ENCODE measurements around the gene CHRM1.

Gene CHRM1

DNA sequence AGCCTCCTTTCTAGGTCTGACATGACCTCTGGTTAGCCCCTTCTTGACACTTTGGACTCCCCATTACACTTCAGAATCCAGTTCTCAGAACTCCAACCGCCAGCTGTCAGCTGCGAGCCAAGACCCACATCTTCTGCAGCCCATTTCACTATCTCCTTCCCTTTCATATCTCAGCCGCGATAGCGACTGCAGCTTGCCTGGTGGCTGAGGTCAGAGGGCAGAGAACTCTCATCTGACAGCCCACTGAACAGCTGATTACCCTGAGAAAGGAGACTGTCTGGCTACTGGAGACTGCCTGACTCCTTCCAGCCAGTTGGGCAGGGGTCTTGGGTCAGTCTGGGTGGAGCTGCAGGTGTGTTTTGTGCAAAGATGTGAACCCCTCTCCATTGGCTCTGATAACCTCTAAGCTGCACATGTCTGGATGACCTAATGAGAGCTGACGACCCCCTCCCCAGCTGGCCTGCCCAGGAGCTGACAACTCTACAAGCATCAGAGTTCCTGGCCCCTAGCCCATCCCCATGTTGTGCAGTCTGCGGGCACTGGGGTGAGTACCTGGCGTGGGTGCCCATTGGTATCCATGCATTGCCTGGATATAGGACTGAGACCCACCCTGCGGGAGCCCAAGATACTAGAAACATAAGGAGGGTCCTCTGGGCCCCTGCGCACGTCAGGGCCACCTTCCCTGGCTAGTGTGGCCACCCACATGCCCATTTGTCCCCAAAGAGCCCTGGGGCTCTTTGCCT lies 1.1 kb downstream of the CHRM1 start:
- no peaks in the 10 kb centered on the region for H3K9me3 Mint-ChIP-seq
- peaks cover 7% of the 10 kb centered on the region for H3K4me1 Mint-ChIP-seq (ENCODE audit: low read depth)
- no peaks in the 10 kb centered on the region for H3K36me3 Mint-ChIP-seq (ENCODE audit: low read depth)
- H3K27ac Mint-ChIP-seq = no peak overlapping the region
- peaks cover 67% of the 10 kb centered on the region for H3K27me3 Mint-ChIP-seq
- no peak overlapping the region for H3K4me3 Mint-ChIP-seq
- intact Hi-C loops (cut with micrococcal nuclease) = no loop called here

DNA sequence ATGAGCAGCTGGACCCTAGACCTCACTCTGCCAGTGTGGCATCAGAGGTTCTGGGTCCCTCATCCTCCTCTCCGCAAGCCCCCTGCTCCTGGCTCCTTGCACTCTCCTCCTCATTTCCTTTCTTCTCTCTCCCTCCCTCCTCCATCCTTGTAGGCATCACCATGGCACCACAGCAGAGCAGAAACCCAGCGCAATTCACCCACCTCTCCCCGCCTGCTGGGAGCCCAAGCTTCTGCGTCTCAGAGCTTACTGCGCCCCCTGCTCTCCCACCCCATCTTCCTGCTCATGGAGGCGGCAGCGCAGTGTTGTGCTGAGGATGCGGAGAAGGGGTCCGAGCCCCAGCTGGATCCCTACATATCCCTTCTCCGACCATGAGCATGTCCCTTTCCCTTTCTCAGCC lies 1.7 kb downstream of the CHRM1 start:
- H3K4me3 Mint-ChIP-seq = no peak overlapping the region
- intact Hi-C loops (cut with micrococcal nuclease) = no loop called here
- H3K36me3 Mint-ChIP-seq (ENCODE audit: low read depth) = no peaks in the 10 kb centered on the region
- no peaks in the 10 kb centered on the region for H3K9me3 Mint-ChIP-seq
- H3K4me1 Mint-ChIP-seq (ENCODE audit: low read depth) = peaks cover 7% of the 10 kb centered on the region
- H3K27ac Mint-ChIP-seq = no peak overlapping the region
- peaks cover 62% of the 10 kb centered on the region for H3K27me3 Mint-ChIP-seq

DNA sequence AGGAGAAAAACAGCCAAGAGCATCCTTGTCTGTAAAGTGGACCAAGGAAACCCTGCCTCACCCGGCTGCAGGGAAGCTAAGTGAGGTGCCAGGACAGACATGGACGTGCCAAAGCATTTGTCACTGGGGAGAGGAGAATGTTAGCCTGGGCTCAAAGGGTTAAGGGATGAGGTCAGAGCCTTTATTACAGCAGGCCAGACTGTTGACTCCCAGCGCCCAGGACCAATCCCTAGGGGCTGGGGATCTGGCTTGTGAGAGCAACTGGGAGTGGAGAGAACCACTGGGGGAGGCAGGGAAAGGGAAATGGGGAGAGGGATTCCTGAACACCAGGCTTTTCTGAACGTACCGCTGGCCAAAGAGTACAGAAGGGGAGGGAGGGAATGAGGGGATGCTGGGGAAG lies 2.6 kb downstream of the CHRM1 start:
- H3K4me3 Mint-ChIP-seq = no peak overlapping the region
- H3K27me3 Mint-ChIP-seq = peaks cover 54% of the 10 kb centered on the region
- no peak overlapping the region for H3K27ac Mint-ChIP-seq
- H3K36me3 Mint-ChIP-seq (ENCODE audit: low read depth) = no peaks in the 10 kb centered on the region
- peaks cover 2% of the 10 kb centered on the region for H3K4me1 Mint-ChIP-seq (ENCODE audit: low read depth)
- intact Hi-C loops (cut with micrococcal nuclease) = no loop called here
- no peaks in the 10 kb centered on the region for H3K9me3 Mint-ChIP-seq

DNA sequence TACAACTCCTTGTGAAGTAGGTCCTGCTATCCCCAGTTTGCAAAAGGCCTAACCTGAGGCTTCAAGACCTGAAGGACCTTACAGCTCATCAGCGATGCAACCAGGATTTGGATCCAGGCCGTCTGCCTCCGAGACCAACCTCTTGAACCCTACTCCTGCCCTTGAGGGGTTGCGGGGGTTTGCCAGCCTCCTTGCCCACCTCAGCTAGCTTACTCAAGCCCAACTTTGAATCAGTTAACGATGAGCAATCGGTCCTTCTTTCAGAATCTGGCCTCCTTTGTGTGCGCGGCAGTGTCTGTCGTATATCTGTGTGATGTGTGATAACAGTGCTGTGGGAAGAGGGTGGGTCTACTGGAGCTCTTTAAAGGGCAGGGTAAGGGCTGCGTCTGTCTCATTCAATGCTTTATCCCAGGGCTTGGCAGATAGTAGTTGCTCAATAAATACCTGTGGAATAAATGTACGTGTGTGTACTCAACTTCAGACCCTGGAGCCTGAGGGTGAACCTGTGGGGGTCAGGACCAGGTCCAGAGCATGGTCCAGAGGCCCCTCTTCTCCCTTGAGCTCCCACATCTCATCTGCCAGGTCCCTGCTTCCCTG lies 3.2 kb downstream of the CHRM1 start:
- intact Hi-C loops (cut with micrococcal nuclease) = no loop called here
- H3K4me3 Mint-ChIP-seq = no peak overlapping the region
- H3K27me3 Mint-ChIP-seq = peaks cover 49% of the 10 kb centered on the region
- H3K36me3 Mint-ChIP-seq (ENCODE audit: low read depth) = no peaks in the 10 kb centered on the region
- no peaks in the 10 kb centered on the region for H3K9me3 Mint-ChIP-seq
- no peak overlapping the region for H3K27ac Mint-ChIP-seq
- no peaks in the 10 kb centered on the region for H3K4me1 Mint-ChIP-seq (ENCODE audit: low read depth)

DNA sequence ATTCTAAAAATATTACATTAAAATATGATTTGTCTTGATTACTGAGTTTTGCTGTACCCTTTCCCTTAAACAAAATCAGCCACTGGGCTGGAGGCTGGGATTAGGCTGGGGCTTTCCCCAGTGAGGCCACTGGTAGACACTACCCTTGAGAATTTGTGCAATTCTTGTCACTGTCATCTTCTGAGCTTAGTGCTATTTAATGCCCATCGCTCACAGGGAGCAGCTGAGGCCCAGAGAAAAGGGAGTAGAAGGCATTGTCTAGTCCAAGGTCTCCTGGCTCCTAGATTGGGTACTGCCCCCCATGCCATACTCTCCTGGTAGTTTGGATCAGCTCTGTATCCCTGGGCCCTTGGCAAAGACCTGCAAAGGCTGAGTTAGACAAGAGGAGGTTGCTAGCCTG lies 6.7 kb downstream of the CHRM1 start:
- Mint-ChIP-seq H3K4me1 (ENCODE audit: low read depth) (no peaks in the 10 kb centered on the region), H3K36me3 (ENCODE audit: low read depth) (no peaks in the 10 kb centered on the region), H3K9me3 (no peaks in the 10 kb centered on the region), H3K4me3 (no peak overlapping the region), H3K27ac (no peak overlapping the region), H3K27me3 (peaks cover 24% of the 10 kb centered on the region)
- intact Hi-C loops (cut with micrococcal nuclease) = no loop called here

DNA sequence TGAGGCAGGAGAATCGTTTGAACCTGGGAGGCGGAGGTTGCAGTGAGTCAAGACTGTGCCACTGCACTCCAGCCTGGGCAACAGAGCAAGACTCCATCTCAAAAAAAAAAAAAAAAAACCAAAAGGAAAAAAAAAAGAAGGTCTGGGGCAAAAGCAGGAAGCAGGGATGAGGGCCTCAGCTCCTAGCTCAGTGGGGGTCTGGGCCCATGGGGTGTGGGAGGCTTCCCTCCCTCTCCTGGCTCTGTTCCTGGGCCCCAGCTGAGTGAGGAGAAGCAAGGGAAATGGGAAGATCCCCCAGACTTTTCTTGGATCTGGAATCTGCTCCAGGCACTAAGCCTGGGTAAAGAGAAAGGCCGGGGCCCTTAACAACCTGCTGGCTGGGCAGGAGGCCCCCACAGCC lies 8.9 kb downstream of the CHRM1 start:
- Mint-ChIP-seq H3K4me3 (no peak overlapping the region), H3K27ac (no peak overlapping the region), H3K4me1 (ENCODE audit: low read depth) (no peaks in the 10 kb centered on the region), H3K27me3 (peaks cover 16% of the 10 kb centered on the region), H3K9me3 (no peaks in the 10 kb centered on the region), H3K36me3 (ENCODE audit: low read depth) (no peaks in the 10 kb centered on the region)
- intact Hi-C loops (cut with micrococcal nuclease) = no loop called here

DNA sequence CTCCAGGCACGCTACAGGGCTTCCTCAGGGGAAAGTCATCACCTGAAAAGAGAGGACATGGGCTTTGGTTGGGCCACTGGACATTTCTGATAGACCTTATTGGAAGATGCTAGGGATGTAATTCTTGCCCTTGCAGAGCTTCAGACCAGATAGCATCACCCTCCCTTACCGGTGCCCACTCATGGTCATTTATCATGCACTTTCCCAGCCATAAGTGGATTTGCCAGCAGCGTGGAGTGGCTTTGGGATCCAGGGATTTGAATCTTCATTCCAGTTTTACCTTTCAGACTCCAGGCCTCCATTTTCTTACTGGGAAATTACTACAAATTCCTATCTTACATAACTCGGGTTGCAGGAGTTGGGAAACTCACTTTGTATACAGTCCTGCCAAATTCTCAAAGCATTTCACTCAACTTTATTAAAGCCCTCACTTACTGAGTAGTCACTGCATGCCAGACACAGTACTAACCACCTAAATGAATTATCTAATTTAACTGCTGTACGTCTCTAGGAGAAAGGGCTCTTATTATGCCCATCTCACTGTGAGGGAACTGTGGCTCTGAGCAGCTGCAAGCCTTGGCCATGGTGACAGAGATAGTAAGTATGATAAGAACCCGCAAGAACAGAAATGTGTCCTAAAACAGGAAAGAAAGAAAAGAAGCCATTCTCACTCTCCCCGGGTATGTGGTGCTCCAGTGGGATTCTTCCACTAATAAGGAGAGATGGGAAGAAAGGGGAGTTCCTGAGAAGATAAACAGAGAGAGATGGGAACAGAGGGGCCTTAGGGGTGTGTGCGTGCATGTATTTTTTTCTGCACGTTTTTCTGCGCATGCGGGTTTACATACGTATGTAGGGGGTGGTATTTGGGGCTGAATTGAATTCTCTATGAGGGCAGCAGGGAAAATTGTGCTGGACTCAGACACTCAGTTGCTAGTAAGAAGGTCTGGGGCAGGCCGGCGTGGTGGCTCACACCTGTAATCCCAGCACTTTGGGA lies 9.7 kb downstream of the CHRM1 start:
- intact Hi-C loops (cut with micrococcal nuclease) = loop anchor here (2.0 kb wide), 1 partner anchor 301 kb away; no protein-coding TSS in a partner anchor

DNA sequence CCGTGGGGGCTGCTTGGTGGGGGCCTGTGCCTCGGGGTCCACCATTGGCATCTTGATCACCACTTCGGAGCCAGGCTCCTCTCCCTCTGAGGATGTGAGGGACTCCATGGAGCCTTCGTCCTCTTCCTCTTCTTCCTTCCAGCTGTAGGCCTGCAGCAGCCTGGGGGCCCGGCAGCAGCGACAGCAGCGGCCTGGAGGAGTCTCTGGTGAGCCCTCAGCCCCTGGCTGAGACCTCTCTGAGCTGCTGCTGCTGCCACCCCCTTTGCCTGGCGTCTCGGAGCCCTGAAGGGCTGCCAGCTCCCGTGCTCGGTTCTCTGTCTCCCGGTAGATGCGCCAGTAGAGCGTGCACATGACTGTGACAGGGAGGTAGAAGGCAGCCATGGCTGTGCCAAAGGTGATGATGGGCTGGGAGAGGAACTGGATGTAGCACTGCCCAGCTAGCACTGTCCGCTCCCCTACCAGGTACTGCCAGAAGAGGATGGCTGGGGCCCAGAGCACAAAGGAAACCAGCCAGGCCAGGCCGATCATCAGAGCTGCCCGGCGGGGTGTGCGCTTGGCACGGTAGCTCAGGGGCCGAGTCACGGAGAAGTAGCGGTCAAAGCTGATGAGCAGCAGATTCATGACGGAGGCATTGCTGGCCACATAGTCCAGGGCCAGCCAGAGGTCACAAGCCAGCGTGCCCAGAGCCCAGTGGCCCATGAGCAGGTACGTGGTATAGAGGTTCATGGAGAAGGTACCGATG lies 10.9 kb downstream of the CHRM1 start:
- H3K4me3 Mint-ChIP-seq = no peak overlapping the region
- H3K27me3 Mint-ChIP-seq = peaks cover 26% of the 10 kb centered on the region
- no peaks in the 10 kb centered on the region for H3K36me3 Mint-ChIP-seq (ENCODE audit: low read depth)
- H3K27ac Mint-ChIP-seq = no peak overlapping the region
- intact Hi-C loops (cut with micrococcal nuclease) = loop anchor here (2.0 kb wide), 1 partner anchor 302 kb away; no protein-coding TSS in a partner anchor
- H3K9me3 Mint-ChIP-seq = no peaks in the 10 kb centered on the region
- H3K4me1 Mint-ChIP-seq (ENCODE audit: low read depth) = peaks cover 10% of the 10 kb centered on the region

More for the DNA sequence above, 9.7 kb downstream of the CHRM1 start:
- Mint-ChIP-seq H3K4me3 (no peak overlapping the region), H3K36me3 (ENCODE audit: low read depth) (no peaks in the 10 kb centered on the region), H3K27ac (no peak overlapping the region), H3K9me3 (no peaks in the 10 kb centered on the region), H3K27me3 (peaks cover 20% of the 10 kb centered on the region), H3K4me1 (ENCODE audit: low read depth) (peaks cover under 1% of the 10 kb centered on the region)

DNA sequence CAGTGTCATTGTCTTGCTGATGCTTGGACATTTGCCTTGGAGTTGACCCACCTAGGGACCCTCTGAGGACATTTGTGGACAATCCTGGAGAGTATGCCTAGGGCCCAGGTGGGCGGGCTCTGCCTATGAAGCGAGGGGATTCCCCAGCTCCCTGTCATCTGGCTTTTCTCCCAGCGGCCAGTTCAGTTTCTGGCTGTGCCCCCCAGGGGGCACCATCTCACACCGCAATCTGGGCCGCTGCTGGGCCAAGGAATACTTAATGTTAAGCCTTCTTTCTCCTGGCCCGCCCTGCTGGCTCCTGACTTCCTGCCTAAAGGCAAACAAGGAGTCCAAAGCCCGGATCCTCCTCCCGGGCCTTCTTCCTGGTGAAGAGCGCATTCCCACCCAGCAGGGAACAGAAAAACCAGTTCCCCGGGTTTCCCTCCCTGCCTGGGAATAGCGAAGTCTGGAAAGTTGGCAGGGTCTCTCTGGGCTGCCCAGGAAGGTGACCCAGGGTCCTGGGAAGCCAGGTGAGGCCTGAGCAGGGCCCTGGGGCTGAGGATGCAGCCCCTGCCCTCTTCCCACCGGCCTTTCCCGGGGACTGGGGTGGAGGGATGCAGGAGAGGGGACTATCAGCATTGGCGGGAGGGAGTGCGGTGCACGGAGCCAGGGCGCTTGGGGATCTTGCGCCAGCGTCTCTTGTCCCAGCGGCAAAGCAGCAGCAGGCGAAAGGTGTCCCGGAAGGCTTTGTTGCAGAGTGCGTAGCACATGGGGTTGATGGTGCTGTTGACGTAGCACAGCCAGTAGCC lies 11.9 kb downstream of the CHRM1 start:
- H3K9me3 Mint-ChIP-seq = no peaks in the 10 kb centered on the region
- peaks cover 31% of the 10 kb centered on the region for H3K27me3 Mint-ChIP-seq
- intact Hi-C loops (cut with micrococcal nuclease) = no loop called here

DNA sequence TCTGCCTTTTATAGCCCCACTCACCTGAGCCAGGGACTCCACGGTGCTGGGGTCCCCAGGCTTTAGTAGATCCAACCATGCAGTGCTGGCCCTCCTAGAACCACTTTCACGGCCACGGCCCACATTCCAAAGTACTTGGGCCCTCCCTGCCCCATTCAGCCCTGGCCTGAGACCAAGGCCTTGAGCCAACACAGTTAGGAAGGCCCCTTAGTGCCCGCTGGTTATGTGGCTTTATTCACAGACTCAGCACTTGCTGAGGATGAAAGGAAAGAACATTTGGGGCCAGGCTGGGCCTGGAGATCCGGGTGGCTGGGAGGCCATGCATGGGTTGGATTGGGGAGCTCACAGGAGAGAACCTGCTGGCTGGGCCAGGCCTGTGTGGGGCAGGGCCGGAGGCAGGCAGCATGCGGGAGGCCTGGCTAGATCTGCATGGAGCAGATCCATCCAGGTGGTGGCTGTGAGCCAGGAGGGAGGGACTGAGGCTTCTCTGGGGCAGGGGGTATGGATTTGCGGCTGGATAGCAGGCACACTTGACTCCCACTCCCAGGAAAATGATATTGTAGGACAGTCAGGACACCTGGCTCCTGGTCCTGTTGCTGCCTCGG lies 12.6 kb downstream of the CHRM1 start:
- intact Hi-C loops (cut with micrococcal nuclease) = no loop called here
- H3K27ac Mint-ChIP-seq = no peak overlapping the region
- no peak overlapping the region for H3K4me3 Mint-ChIP-seq
- H3K4me1 Mint-ChIP-seq (ENCODE audit: low read depth) = peaks cover 14% of the 10 kb centered on the region
- H3K27me3 Mint-ChIP-seq = peaks cover 35% of the 10 kb centered on the region
- no peaks in the 10 kb centered on the region for H3K36me3 Mint-ChIP-seq (ENCODE audit: low read depth)
- no peaks in the 10 kb centered on the region for H3K9me3 Mint-ChIP-seq

More for the DNA sequence above, 11.9 kb downstream of the CHRM1 start:
- H3K4me3 Mint-ChIP-seq = no peak overlapping the region
- H3K36me3 Mint-ChIP-seq (ENCODE audit: low read depth) = no peaks in the 10 kb centered on the region
- H3K27ac Mint-ChIP-seq = no peak overlapping the region
- peaks cover 13% of the 10 kb centered on the region for H3K4me1 Mint-ChIP-seq (ENCODE audit: low read depth)

DNA sequence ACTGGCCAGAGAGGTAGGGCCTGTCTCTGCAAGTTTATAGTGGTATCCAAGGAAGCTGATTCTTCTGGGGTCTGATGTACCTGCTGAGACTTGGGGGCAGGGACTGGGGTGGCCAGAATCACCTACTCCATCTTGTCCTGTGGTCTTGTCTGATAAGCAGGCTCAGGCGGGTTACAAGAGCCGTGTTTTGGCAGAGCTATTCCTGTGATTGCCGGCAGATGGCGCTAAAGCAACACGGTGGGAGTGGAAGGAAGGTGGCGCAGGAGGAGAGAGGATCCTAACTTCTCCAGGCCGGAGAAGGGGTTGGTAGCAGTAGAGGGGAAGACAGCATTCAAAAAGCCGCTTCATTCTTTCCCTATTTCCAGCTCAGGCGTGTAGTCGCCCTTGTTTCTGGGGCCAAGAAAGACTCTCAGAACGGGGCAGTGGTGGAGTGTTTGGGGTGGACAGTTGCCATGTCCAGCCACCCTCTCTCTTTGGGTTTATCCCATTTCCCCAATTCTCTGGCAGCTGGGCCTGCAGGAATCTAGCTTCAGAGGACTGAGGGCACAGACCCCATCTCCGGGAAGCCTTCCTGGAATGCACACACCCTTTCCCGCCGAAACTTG lies 15.1 kb downstream of the CHRM1 start:
- no peak overlapping the region for H3K27ac Mint-ChIP-seq
- H3K36me3 Mint-ChIP-seq (ENCODE audit: low read depth) = no peaks in the 10 kb centered on the region
- H3K4me1 Mint-ChIP-seq (ENCODE audit: low read depth) = peaks cover 35% of the 10 kb centered on the region

DNA sequence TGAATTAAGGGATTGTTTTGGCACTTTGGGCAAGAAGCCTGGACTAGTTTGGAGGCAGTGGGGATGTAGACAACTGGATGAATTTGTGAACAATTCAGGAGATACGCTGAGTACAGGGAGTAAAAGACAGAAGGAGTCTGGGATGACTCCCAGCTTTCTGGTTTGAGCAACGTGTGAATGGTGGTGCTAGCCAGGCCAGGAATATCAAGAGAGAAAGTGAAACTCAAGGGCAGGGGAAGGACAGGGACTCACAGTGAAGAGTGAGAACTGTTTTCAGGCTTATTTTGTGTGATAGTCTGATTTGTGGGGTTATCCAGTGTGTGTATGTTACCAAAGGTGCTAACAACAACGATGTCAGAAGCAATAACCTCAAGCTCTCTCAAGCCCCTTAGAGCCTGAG lies 15.9 kb downstream of the CHRM1 start:
- H3K4me3 Mint-ChIP-seq = no peak overlapping the region
- intact Hi-C loops (cut with micrococcal nuclease) = no loop called here

More for the DNA sequence above, 15.1 kb downstream of the CHRM1 start:
- intact Hi-C loops (cut with micrococcal nuclease) = loop anchor here (1.0 kb wide), 1 partner anchor 118 kb away; no protein-coding TSS in a partner anchor
- no peak overlapping the region for H3K4me3 Mint-ChIP-seq
- H3K27me3 Mint-ChIP-seq = peaks cover 39% of the 10 kb centered on the region
- no peaks in the 10 kb centered on the region for H3K9me3 Mint-ChIP-seq

More for the DNA sequence above, 15.9 kb downstream of the CHRM1 start:
- H3K36me3 Mint-ChIP-seq (ENCODE audit: low read depth) = no peaks in the 10 kb centered on the region
- no peaks in the 10 kb centered on the region for H3K9me3 Mint-ChIP-seq
- H3K27ac Mint-ChIP-seq = no peak overlapping the region
- H3K27me3 Mint-ChIP-seq = peaks cover 44% of the 10 kb centered on the region
- peaks cover 35% of the 10 kb centered on the region for H3K4me1 Mint-ChIP-seq (ENCODE audit: low read depth)

Measured in dendritic cell treated with granulocyte-macrophage colony-stimulating factor and Interleukin-4, amounts not matched to agents 40 ng/mL and 50 ng/mL, for 4 days (primary cell).